GM12865 (cell line): Measurements from ENCODE around the gene TMEM214.

ENCODE experiments used
- DNase-seq: peaks from one replicate; pipeline ENCODE4 v3.0.0; 2010; ENCODE audit warnings: low read depth
- H3K4me3 ChIP-seq: 2 replicates; pipeline ENCODE4 v1.5.1; 2011; ENCODE audit warnings: mild to moderate bottlenecking, low read depth, low read length, control low read depth
- TF ChIP-seq, protein P1 (sequence below): IDR thresholded peaks from 2 replicates; pipeline ENCODE4 v1.5.1; 2011; ENCODE audit warnings: low read length, control low read depth, low read depth, inconsistent platforms; ENCODE audit not compliant: insufficient read depth; ENCODE audit errors: missing control alignments

TMEM214 gene

DNA sequence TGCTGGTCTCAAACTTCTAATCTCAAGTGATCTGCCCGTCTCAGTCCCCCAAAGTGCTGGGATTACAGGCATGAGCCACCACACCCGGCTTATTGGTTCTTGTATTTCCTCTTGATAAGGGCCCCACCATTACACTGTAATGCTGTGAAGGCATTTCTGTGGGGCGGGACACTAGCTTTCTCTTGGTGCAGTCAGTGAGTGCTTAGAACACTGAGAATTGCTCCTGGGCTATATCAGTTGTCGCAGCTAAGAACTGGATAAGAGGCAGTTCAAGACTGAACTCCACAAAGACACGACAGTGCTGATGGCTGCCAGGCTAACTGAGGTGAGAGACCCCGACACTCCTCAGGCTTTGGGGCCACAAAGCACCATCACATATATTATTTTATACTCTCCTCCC, 55.9 kb downstream of the TMEM214 start:
- TF ChIP-seq, protein P1, sequence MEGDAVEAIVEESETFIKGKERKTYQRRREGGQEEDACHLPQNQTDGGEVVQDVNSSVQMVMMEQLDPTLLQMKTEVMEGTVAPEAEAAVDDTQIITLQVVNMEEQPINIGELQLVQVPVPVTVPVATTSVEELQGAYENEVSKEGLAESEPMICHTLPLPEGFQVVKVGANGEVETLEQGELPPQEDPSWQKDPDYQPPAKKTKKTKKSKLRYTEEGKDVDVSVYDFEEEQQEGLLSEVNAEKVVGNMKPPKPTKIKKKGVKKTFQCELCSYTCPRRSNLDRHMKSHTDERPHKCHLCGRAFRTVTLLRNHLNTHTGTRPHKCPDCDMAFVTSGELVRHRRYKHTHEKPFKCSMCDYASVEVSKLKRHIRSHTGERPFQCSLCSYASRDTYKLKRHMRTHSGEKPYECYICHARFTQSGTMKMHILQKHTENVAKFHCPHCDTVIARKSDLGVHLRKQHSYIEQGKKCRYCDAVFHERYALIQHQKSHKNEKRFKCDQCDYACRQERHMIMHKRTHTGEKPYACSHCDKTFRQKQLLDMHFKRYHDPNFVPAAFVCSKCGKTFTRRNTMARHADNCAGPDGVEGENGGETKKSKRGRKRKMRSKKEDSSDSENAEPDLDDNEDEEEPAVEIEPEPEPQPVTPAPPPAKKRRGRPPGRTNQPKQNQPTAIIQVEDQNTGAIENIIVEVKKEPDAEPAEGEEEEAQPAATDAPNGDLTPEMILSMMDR: no peak
- no peak overlapping the region for H3K4me3 ChIP-seq
- DNase-seq: no peak

DNA sequence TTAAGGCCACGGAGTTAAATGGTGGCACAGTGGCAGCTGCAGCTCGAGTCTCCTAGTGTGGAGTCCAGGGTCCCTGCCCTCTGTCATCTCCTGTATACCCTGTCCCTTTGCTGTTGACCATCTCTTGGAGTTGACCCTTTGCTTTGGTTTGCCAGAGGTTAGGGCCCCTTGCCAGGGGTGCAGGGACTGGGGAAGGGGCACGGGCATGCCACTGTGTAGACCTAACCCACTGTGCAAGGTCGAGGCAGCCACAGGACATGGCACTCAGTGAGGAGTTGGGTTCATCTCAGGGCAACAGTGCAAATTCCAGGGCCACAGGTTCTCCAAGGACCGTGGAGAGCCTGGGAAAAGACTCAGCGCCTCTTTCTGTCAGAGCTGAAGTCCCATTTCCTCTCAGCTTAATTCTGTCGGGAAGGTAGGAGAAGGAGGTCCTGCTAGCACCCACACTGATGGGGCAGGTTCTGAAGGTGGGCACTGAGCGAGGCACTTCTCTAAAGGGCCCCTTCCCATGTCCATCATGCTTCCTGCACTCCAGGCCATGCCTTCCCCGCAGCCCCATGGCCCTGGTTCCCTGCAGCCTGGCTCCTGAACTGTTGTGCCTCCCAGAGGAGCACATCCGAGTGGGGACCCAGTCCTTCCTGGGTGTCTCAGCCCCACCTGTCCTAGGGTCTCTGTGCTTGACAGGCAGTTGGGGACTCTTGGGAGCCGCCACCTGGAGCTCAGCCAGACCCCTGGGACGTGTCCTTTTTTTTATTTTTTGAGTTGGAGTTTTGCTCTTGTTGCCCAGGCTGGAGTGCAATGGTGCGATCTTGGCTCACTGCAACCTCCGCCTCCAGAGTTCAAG, 56.6 kb downstream of the TMEM214 start:
- no peak overlapping the region for H3K4me3 ChIP-seq
- TF ChIP-seq, protein P1: no peak
- no peak for DNase-seq
